ENCODE measurements around the gene CALD1.

CALD1 gene

DNA sequence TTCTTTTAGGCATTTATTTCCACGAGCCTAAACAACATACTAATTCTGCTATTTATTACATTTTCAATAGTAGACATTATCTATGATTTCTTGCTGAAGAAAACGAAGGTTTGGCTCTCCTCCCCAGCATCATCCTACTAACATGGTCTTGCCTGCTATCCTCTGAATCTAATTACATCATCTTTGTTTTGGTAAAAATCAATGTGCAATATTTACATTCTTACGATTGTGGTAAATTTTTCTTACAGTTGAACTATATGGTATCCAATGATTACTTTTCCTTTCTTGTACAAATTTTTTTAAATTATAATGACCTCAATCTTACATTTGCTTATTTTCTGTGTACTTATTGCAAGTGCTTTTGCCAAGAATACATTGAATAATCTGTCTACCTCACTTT, 7.0 kb upstream of the CALD1 start:
- no peak overlapping the region for H3K4me2 ChIP-seq (ENCODE audit: low read depth, low read length, poor library complexity, severe bottlenecking)
- no peak overlapping the region for H2AFZ ChIP-seq (ENCODE audit: low read length)
- no peaks in the 10 kb centered on the region for H3K27me3 ChIP-seq (ENCODE audit: insufficient read depth, low read length, poor library complexity, severe bottlenecking)
- H3K9ac ChIP-seq (ENCODE audit: low read depth, low read length, poor library complexity, severe bottlenecking), result no peak overlapping the region
- H3F3A ChIP-seq (ENCODE audit: low read depth), result no peaks in the 10 kb centered on the region
- H3K36me3 ChIP-seq (ENCODE audit: insufficient read depth, low read length), result no peaks in the 10 kb centered on the region
- H3K9me2 ChIP-seq (replicated peaks; ENCODE audit: low read depth, low read length), result no peaks in the 10 kb centered on the region
- no peaks in the 10 kb centered on the region for H3K4me1 ChIP-seq (ENCODE audit: insufficient read depth, low read length, poor library complexity, severe bottlenecking)
- no peak for TF ChIP-seq EZH2phosphoT487 (IDR thresholded peaks at IDR 0.05; ENCODE audit: borderline replicate concordance)
- TF ChIP-seq, protein P1, sequence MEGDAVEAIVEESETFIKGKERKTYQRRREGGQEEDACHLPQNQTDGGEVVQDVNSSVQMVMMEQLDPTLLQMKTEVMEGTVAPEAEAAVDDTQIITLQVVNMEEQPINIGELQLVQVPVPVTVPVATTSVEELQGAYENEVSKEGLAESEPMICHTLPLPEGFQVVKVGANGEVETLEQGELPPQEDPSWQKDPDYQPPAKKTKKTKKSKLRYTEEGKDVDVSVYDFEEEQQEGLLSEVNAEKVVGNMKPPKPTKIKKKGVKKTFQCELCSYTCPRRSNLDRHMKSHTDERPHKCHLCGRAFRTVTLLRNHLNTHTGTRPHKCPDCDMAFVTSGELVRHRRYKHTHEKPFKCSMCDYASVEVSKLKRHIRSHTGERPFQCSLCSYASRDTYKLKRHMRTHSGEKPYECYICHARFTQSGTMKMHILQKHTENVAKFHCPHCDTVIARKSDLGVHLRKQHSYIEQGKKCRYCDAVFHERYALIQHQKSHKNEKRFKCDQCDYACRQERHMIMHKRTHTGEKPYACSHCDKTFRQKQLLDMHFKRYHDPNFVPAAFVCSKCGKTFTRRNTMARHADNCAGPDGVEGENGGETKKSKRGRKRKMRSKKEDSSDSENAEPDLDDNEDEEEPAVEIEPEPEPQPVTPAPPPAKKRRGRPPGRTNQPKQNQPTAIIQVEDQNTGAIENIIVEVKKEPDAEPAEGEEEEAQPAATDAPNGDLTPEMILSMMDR (conservative IDR thresholded peaks at IDR 0.05; ENCODE audit: low read length), result no peak
- no peak overlapping the region for H3K4me3 ChIP-seq (ENCODE audit: low read length, poor library complexity, severe bottlenecking)
- no peaks in the 10 kb centered on the region for H3K9me3 ChIP-seq (ENCODE audit: insufficient read depth, low read depth, low read length)
- no peaks in the 10 kb centered on the region for H4K20me1 ChIP-seq (ENCODE audit: insufficient read depth, low read length, poor library complexity, severe bottlenecking)
- no peaks in the 10 kb centered on the region for H3K79me2 ChIP-seq (ENCODE audit: insufficient read depth, low read length)

DNA sequence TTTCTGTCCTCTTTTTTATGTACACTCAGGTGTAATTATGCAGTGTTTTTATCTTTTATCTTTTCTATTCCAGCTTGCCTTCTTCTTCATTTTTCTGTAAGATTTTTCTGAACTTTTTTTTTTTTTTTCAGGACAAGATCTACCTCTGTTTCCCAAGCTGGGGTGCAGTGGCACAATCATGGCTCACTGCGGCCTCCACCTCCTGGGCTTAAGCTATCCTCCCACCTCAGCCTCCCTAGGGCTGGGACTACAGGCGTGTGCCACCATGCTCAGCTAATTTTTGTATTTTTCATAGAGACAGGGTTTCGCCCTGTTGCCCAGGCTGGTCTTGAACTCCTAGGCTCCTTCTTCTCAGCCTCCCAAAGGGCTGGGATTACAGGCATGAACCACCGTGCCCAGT, 6.3 kb upstream of the CALD1 start:
- H3K4me3 ChIP-seq (ENCODE audit: low read length, poor library complexity, severe bottlenecking), result no peak overlapping the region
- no peak overlapping the region for H3K9ac ChIP-seq (ENCODE audit: low read depth, low read length, poor library complexity, severe bottlenecking)
- H3K4me2 ChIP-seq (ENCODE audit: low read depth, low read length, poor library complexity, severe bottlenecking), result no peak overlapping the region
- no peaks in the 10 kb centered on the region for H3F3A ChIP-seq (ENCODE audit: low read depth)
- no peaks in the 10 kb centered on the region for H3K79me2 ChIP-seq (ENCODE audit: insufficient read depth, low read length)
- H3K9me3 ChIP-seq (ENCODE audit: insufficient read depth, low read depth, low read length), result no peaks in the 10 kb centered on the region
- H2AFZ ChIP-seq (ENCODE audit: low read length), result no peak overlapping the region
- H3K27me3 ChIP-seq (ENCODE audit: insufficient read depth, low read length, poor library complexity, severe bottlenecking), result no peaks in the 10 kb centered on the region
- no peaks in the 10 kb centered on the region for H3K4me1 ChIP-seq (ENCODE audit: insufficient read depth, low read length, poor library complexity, severe bottlenecking)
- H4K20me1 ChIP-seq (ENCODE audit: insufficient read depth, low read length, poor library complexity, severe bottlenecking), result no peaks in the 10 kb centered on the region
- H3K36me3 ChIP-seq (ENCODE audit: insufficient read depth, low read length), result no peaks in the 10 kb centered on the region
- no peaks in the 10 kb centered on the region for H3K9me2 ChIP-seq (replicated peaks; ENCODE audit: low read depth, low read length)
- TF ChIP-seq EZH2phosphoT487 (IDR thresholded peaks at IDR 0.05; ENCODE audit: borderline replicate concordance), result no peak
- TF ChIP-seq, protein P1 (conservative IDR thresholded peaks at IDR 0.05; ENCODE audit: low read length), result no peak

DNA sequence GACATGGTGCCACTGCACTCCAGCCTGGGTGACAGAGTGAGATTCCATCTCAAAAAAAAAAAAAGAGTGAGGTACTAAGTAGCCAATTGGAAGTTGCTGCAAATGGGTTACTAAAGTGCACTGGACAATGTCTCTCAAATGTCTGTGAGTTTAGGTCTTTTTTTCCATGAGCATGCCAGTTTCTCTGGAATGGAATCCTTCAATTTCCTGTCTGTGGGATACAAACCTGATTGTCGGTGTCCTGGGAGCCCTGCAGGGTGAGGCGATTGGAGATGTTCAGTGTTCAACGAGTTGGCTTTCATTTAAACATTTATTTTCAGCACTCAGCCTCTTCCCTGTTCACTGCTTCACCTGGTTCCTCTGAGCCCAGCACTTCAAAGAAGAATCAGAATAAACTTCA, 5.3 kb upstream of the CALD1 start:
- no peaks in the 10 kb centered on the region for H3K9me3 ChIP-seq (ENCODE audit: insufficient read depth, low read depth, low read length)
- TF ChIP-seq, protein P1 (conservative IDR thresholded peaks at IDR 0.05; ENCODE audit: low read length), result no peak
- TF ChIP-seq EZH2phosphoT487 (IDR thresholded peaks at IDR 0.05; ENCODE audit: borderline replicate concordance), result no peak
- no peaks in the 10 kb centered on the region for H3K4me1 ChIP-seq (ENCODE audit: insufficient read depth, low read length, poor library complexity, severe bottlenecking)
- H3K9me2 ChIP-seq (replicated peaks; ENCODE audit: low read depth, low read length), result no peaks in the 10 kb centered on the region
- no peaks in the 10 kb centered on the region for H4K20me1 ChIP-seq (ENCODE audit: insufficient read depth, low read length, poor library complexity, severe bottlenecking)
- H3K27me3 ChIP-seq (ENCODE audit: insufficient read depth, low read length, poor library complexity, severe bottlenecking), result no peaks in the 10 kb centered on the region
- no peaks in the 10 kb centered on the region for H3K79me2 ChIP-seq (ENCODE audit: insufficient read depth, low read length)
- H3K9ac ChIP-seq (ENCODE audit: low read depth, low read length, poor library complexity, severe bottlenecking), result no peak overlapping the region
- H3F3A ChIP-seq (ENCODE audit: low read depth), result no peaks in the 10 kb centered on the region
- H3K4me2 ChIP-seq (ENCODE audit: low read depth, low read length, poor library complexity, severe bottlenecking), result no peak overlapping the region
- H3K4me3 ChIP-seq (ENCODE audit: low read length, poor library complexity, severe bottlenecking), result no peak overlapping the region
- H3K36me3 ChIP-seq (ENCODE audit: insufficient read depth, low read length), result no peaks in the 10 kb centered on the region
- no peak overlapping the region for H2AFZ ChIP-seq (ENCODE audit: low read length)

Data from Loucy (cell line).